HG03571 (cell line): ENCODE data around the gene MALRD1.
"Not testable (repeated sequence)": the region's sequence is repeated elsewhere in the genome, so short reads cannot be mapped to it uniquely, and the experiment has no call there.

Source experiments
- ATAC-seq: cut with Tn5 transposase; IDR thresholded peaks from one replicate; pipeline ENCODE4 v1.9.1; 2021; ENCODE audit not compliant: unreplicated experiment

MALRD1 gene

GRCh38 chr10:19479854-19480253 is 431.3 kb downstream of the MALRD1 start:
- ATAC-seq = no peak

GRCh38 chr10:19480353-19480752 is 431.8 kb downstream of the MALRD1 start:
- ATAC-seq = no peak

- no peak for ATAC-seq
Measured at GRCh38 chr10:19483421-19483820, 434.8 kb downstream of the MALRD1 start.

GRCh38 chr10:19488592-19489280 is 440.1 kb downstream of the MALRD1 start:
- no peak for ATAC-seq

- no peak for ATAC-seq
Measured at GRCh38 chr10:19491166-19491565, 442.6 kb downstream of the MALRD1 start.

- no peak for ATAC-seq
Measured at GRCh38 chr10:19493917-19494316, 445.3 kb downstream of the MALRD1 start.

- ATAC-seq = no peak
Measured at GRCh38 chr10:19497026-19497425, 448.4 kb downstream of the MALRD1 start.

- no peak for ATAC-seq
Measured at GRCh38 chr10:19498393-19499290, 450.0 kb downstream of the MALRD1 start.

GRCh38 chr10:19499291-19499770 is 450.7 kb downstream of the MALRD1 start:
- no peak for ATAC-seq

GRCh38 chr10:19500959-19501358 is 452.4 kb downstream of the MALRD1 start:
- no peak for ATAC-seq

GRCh38 chr10:19505320-19506312 is 457.0 kb downstream of the MALRD1 start:
- no peak for ATAC-seq

GRCh38 chr10:19510005-19510732 is 461.6 kb downstream of the MALRD1 start:
- ATAC-seq = not testable (repeated sequence)

- ATAC-seq = no peak
Measured at GRCh38 chr10:19518109-19518508, 469.5 kb downstream of the MALRD1 start.

- no peak for ATAC-seq
Measured at GRCh38 chr10:19518632-19519031, 470.0 kb downstream of the MALRD1 start.

GRCh38 chr10:19531324-19531723 is 482.7 kb downstream of the MALRD1 start:
- no peak for ATAC-seq

GRCh38 chr10:19532411-19532810 is 483.8 kb downstream of the MALRD1 start:
- no peak for ATAC-seq

GRCh38 chr10:19541299-19541698 is 492.7 kb downstream of the MALRD1 start:
- ATAC-seq = no peak

- no peak for ATAC-seq
Measured at GRCh38 chr10:19546224-19546623, 497.6 kb downstream of the MALRD1 start.

GRCh38 chr10:19549503-19549902 is 500.9 kb downstream of the MALRD1 start:
- no peak for ATAC-seq

- no peak for ATAC-seq
Measured at GRCh38 chr10:19556666-19557065, 508.1 kb downstream of the MALRD1 start.
